RPMI7951 (cell line): Measurements from ENCODE around the gene CETN2. TPM values are rescaled to one million over a fixed set of nuclear protein-coding genes. Genes with fewer than 3 reads are reported as not detected.
"Not testable (repeated sequence)": the region's sequence is repeated elsewhere in the genome, so short reads cannot be mapped to it uniquely, and the experiment has no call there.

Source experiments
- DNase-seq: peaks from one replicate; pipeline ENCODE4 v3.0.0-alpha.2; 2012; ENCODE audit warnings: low read depth
- total RNA-seq: library from RNA; depleted of rRNA; stranded (reverse); fragments of >200 nt; shearing (Covaris generic); gene quantifications from 2 replicates; pipeline ENCODE4 v1.2.3, GENCODE V29; 2014; rRNA removed

CETN2 gene
- 42.1 and 44.6 TPM in 2 replicates for total RNA-seq

DNA sequence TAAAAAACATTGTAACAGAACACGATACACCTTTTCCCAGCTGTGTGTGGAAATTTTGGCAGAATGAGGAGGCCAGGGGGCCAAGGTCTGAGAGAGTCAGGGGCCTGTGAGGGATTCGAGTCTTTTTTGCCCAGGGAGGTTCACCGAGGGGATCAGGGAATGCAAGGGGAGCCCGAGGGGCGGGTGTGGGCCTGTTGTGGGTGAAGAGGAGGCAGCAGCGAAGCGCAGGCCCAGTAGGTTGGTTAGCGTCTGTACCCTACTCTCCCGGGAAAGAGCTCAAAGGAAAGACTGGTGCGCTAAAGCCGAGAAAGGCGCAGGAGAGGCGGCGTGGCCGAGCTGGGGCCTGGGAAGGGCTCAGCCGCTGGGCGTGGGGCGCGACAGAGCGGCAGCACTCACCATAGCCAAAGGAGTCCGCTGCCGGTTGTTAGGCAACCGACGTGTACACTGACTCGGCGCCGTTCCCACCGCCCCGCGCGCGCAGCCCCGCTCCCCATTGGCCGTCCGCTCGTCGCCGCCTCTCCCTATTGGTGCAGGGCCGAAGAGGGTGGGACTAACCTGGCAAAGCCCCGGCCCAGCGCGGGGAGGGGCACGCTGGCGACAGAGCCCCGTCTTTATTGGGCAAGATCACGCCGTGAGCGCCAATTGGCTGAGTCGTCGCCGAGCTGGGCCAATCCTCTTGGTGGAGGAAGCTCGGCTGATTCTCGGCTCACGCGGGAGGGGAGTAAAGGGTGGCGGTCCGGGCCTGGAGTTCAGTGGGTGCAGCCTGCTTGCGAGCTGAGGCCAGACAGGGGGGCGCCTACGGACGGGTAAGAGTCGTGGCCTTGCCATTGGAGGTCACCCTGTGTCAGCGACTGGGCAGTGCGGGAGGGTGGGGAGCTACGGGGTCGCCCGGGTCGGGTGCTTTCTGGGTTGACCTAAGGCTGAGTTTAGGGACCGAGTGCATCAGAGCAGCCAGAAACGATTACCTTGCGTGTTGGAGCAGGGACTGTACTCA, at the start of gene CETN2, which contains the start of gene NSDHL:
Gene CETN2 (minus strand): TSS at position 446 of the 994 bp plus-strand sequence. CDS start 47 bp downstream, at position 399.
Gene NSDHL (plus strand): TSS at position 752 of the 994 bp plus-strand sequence. CDS start 15,262 bp downstream, outside the sequence.
- DNase-seq, result peak; percentile 91

DNA sequence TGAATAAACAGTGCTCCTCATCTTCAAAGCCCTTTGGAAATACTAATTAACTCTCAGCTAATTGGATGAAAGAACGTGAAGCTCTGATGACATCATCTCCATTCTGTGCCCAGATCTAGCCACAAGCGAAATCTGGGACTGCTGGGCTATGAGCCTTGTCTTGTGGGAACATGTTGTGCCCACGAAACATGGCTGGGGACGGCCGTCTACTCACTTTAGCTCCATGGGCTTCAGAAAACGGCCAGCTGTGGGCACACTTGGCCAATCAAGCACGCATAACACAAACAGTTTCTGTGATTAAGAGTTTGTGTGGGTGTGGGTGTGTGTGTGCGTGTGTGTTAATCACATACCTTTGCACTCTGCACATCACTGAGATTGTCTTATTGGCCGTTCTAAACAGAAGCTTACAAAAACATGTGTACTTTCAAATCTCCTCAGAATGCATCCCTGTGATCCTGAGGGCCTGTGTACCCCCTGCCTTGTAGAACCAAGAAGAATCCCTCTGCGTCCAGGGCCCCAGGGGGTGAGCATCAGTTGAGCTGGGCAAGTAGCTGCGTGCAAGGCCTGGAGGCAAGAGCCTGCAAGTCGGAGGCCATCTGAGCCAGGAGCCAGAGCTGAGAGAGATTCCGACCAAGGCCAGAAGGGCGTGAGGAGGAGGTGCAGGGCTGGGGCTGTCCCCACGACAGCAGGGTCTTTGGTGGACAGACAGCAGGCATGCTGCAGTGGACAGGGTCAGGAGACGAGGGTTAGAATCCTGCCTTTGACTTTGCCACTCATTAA, 48.6 kb upstream of the CETN2 start:
- no peak for DNase-seq

DNA sequence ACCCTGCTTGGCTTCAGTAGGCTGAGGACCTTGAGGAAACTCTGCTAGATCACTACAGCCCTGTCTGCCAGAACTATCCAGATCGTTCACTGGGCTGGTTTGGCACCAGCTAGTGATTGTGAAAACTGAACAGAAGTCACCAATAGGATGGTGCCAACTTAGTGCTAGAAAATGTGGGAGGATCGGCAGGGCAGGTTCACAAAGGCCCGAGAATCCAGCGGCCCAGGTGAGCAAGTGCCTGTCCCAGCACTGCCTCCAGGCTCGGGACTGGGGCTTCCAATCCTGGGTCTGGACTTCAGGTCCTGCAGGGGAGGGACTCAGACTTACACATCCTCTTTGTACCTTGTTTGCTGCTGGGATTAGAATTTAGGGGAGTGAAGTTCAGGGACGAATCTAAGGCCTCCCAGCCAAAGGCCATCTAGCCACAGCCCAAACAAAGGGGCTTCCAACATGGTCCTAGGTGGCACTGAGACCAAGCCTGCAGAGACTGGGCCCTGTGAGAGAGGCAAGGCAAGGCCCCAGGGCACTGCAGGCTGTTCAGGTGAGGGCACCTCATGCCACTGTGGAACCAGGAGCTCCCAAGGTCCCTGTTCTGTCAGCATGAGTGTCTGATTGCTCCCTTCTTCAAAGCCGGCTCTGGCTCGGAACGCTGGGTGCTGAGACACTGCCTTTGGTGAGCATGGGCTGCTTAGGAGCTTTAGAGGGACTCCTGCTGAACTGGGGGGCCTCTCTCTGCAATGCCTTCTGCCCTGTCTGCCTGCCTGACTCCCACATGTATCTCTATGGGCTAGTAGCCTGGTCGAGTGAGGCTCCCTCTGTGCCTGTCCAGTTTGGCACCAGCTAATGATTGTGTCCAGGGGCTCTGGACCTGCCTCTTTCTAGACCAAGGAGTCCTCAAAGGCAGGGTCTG, 46.6 kb upstream of the CETN2 start:
- no peak for DNase-seq

DNA sequence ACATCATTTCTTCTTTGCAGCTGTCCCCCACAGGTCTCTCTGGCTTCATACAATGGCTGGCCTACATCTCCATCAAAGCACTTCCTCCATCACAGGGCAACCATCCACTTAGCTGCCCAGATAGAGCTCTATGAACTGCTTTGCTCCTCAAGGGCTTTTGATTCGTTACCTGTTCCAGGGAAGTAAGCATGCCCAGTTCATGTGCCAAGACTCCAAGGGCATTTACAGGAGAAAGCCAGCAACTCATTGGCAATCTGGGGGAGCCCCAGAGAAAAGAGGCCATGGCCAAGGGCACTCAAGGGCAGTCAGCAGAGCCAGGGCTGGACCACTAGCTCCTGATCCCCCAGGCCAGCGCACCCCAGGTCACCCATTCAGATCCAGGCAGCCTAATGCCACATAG, 42.8 kb upstream of the CETN2 start:
- no peak for DNase-seq

- DNase-seq, result no peak
These were observed 42.0 kb upstream of the CETN2 start for GRCh38 chrX:152872522-152872921.

- no peak for DNase-seq
These were observed 40.7 kb upstream of the CETN2 start for GRCh38 chrX:152871260-152871659.

GRCh38 chrX:152869972-152870371, 39.4 kb upstream of the CETN2 start:
- no peak for DNase-seq

- DNase-seq, result no peak
These were observed 35.8 kb upstream of the CETN2 start for GRCh38 chrX:152866386-152866785.

DNA sequence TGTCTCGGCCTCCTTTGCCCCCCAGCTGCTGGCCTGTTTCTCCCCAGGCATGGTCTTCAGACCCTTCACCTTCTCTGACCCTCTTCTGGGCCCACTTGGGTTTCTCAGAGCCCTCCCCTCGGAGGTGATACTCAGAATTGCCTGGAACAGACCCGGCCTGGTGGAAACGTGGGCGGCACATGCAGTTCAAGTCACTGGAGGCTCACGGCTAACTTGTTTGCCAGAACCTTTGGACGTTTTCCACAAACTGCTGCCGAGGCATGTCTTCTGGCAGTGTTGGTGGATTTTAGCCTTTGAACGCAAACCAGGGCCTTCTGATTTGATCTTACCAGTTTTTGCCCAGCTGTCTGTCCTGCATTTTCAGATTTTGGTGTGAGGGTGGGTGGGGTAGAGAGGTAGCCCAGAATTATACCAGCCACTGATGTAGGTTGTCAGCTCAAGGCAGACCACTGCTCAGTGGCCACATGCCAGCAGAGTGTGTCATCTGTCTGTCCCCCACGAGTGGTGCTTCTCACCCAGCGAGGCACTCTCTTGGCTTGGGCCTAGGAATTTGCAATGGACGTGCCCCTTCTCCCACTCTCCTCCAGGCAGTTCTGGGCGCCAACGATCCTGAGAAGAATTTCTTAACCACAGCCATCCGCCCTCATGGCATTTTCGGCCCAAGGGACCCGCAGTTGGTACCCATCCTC, 34.8 kb upstream of the CETN2 start:
- DNase-seq, result no peak

DNA sequence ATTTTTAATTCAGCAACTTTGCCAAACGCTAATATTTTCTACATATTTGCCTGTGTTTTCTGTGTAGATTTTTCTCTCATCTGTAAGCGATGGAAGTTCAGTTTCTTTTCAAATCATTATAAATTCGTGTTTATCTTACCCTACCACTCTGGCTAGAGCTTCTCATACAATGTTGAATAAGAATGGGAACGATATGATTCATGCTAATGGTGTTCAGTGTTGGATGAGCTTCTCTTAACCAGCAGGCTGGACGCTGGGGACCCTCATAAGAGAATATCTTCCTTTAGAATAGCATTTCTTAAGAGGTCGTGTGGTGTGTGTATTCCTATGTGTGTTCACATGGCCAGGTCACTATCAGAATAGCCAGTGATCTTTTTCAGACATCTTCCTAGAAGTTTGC, 31.3 kb upstream of the CETN2 start:
- DNase-seq, result no peak

DNA sequence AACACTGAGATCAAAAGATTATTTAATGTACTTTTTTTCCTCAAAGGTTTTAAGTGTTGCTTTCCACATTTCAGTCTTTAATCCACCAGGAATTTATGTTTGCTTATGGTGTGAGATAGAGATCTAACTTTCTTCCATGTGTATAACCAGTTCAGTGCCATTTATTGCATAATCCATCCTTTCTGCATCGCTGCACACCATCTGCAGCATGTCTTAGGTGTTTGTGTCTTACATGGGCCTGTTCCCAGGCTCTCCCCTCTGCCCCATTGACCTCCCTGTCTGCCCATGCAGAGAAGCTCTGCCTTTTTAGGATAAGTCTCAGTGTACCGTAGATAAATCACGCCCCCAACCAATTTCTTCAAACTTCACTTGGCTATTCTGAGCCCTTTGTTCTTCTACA, 30.6 kb upstream of the CETN2 start:
- DNase-seq, result peak; percentile 9

- DNase-seq, result no peak
These were observed 23.4 kb upstream of the CETN2 start for GRCh38 chrX:152853986-152854385.

DNA sequence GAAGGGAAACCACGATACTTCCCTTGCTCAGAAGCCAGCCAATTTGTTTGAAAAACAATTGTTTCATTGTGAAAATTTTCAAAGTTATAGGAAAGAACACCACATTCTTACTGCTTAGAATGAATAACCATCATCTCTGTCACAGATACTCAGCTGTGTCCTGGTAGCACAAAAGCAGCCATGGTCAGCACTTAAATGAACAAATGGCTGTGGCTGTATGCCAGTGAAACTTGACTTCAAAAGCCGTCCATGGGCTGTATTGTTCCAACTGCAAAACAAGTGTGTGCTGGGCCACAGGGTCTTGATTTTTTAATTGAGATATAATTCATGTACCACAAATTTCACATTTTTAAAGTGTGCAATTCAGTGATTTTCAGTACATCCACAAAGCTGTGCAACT, 19.9 kb upstream of the CETN2 start:
- no peak for DNase-seq

DNA sequence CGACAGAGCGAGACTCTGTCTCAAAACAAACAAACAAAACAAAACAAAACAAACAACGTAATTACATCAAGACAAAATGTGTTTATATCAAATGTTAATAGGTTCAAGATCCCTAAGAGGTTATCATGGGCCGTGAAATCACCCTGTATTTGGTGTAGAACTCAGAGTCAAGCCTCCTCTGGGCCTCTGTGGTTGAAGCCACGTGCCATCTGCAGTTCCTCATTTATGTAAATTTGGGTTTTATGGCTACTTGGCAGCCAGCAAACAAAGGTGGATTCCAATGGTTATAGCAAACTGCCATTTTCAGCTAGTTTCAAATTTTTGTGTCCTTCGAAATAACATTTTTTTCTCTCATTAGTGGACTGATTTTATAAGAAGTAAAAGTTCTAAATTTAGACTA, 16.7 kb upstream of the CETN2 start:
- DNase-seq, result no peak

- DNase-seq, result no peak
These were observed 15.2 kb upstream of the CETN2 start for GRCh38 chrX:152845618-152846240.

DNA sequence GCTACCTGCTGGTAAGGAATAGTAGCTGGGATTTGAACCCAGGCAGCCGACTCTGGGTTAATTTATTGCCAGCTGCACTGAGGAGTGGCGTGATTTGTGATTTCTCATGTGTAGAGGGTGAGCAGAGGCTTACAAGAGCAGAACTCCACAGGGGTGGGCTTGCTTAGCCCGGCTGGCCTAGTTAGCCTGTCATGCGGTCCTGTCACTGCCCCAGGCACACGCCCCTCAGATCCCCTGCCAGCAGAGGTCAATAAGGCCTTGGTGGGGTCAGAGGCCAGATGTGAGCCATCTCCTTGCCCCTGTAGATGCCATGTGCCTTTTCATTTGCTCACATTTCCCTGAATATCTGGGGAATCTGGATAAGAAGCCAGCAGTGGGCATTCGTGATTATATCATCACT, 13.7 kb upstream of the CETN2 start:
- no peak for DNase-seq

GRCh38 chrX:152843852-152844251, 13.3 kb upstream of the CETN2 start:
- DNase-seq, result no peak

- no peak for DNase-seq
These were observed 12.3 kb upstream of the CETN2 start for GRCh38 chrX:152842772-152843338.

GRCh38 chrX:152835470-152835869, 4.9 kb upstream of the CETN2 start:
- DNase-seq, result not testable (repeated sequence)

DNA sequence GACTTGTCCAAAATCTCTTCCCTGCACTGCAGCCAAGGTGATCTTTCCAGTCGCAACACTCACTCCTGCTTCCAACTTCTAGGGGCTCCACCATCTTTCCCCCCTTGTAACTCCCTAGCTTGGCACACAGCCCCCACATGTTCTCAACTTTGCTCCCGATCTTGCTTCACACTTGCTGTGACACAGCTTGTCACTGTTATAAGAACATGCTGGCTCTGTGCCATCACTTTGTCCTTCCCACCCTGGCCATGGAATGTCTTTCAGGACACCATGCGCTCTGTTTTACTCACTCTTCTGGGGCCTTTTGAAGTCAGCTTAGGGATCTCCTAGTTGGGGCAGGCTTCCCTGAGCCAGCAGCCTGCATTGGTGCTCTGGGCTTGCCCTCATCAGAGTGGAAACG, 2.8 kb upstream of the CETN2 start:
- DNase-seq, result no peak
